ENCODE measurements around the gene STK11. TPM values are rescaled to one million over a fixed set of nuclear protein-coding genes. Genes with fewer than 3 reads are reported as not detected.
A peak's percentile ranks its signal among the peaks of the same experiment; 100 is the strongest.
"Not testable (repeated sequence)": the region's sequence is repeated elsewhere in the genome, so short reads cannot be mapped to it uniquely, and the experiment has no call there.

STK11 gene
- total RNA-seq, 1 donor from 2014 or later = 49.9 TPM

- intact Hi-C loops (cut with DNase I) = no loop called here
- no peak for DNase-seq (ENCODE audit: missing footprints)
Measured at GRCh38 chr19:1199531-1199930, 6.0 kb upstream of the STK11 start.

GRCh38 chr19:1200614-1201013, 5.0 kb upstream of the STK11 start:
- ATAC-seq; DNase-seq (ENCODE audit: missing footprints); intact Hi-C loops (cut with DNase I): not testable (repeated sequence)

More at GRCh38 chr19:1199531-1199930, 6.0 kb upstream of the STK11 start:
- ATAC-seq = no peak

GRCh38 chr19:1206150-1206863, 729 bp downstream of the STK11 start:
- ATAC-seq = no peak
- intact Hi-C loops (cut with DNase I) = no loop called here
- peak; percentile 67 for DNase-seq (ENCODE audit: missing footprints)

GRCh38 chr19:1206864-1207450, 1.4 kb downstream of the STK11 start:
- ATAC-seq (peak; percentile 2), DNase-seq (ENCODE audit: missing footprints) (peak; percentile 86)
- intact Hi-C loops (cut with DNase I) = no loop called here

GRCh38 chr19:1208830-1209229, 3.3 kb downstream of the STK11 start:
- ATAC-seq; intact Hi-C loops (cut with DNase I): not testable (repeated sequence)
- peak; percentile 63 for DNase-seq (ENCODE audit: missing footprints)

GRCh38 chr19:1210227-1210538, 4.6 kb downstream of the STK11 start:
- ATAC-seq (no peak), DNase-seq (ENCODE audit: missing footprints) (peak; percentile 16)
- intact Hi-C loops (cut with DNase I) = no loop called here

GRCh38 chr19:1211494-1212234, 6.1 kb downstream of the STK11 start:
- intact Hi-C loops (cut with DNase I) = no loop called here
- peak; percentile 51 for DNase-seq (ENCODE audit: missing footprints)
- ATAC-seq = no peak

GRCh38 chr19:1213391-1214286, 8.1 kb downstream of the STK11 start:
- ATAC-seq = peak; percentile 42
- intact Hi-C loops (cut with DNase I) = no loop called here
- peak; percentile 87 for DNase-seq (ENCODE audit: missing footprints)

GRCh38 chr19:1214299-1214861, 8.8 kb downstream of the STK11 start:
- DNase-seq (ENCODE audit: missing footprints) (no peak), ATAC-seq (peak; percentile 1)
- intact Hi-C loops (cut with DNase I) = no loop called here

GRCh38 chr19:1214862-1215731, 9.5 kb downstream of the STK11 start:
- intact Hi-C loops (cut with DNase I) = no loop called here
- DNase-seq (ENCODE audit: missing footprints) = peak; percentile 79
- peak; percentile 74 for ATAC-seq

- DNase-seq (ENCODE audit: missing footprints) (no peak), ATAC-seq (no peak)
- intact Hi-C loops (cut with DNase I) = loop anchor here (2.0 kb wide), 1 partner anchor 50 kb away; no protein-coding TSS in a partner anchor
Measured at GRCh38 chr19:1216756-1217155, 11.2 kb downstream of the STK11 start.

- DNase-seq (ENCODE audit: missing footprints) (no peak), ATAC-seq (no peak)
- intact Hi-C loops (cut with DNase I) = loop anchor here (2.0 kb wide), 1 partner anchor 49 kb away; no protein-coding TSS in a partner anchor
Measured at GRCh38 chr19:1217366-1217765, 11.8 kb downstream of the STK11 start.

GRCh38 chr19:1218751-1219567, 13.4 kb downstream of the STK11 start:
- ATAC-seq (no peak), DNase-seq (ENCODE audit: missing footprints) (no peak)
- intact Hi-C loops (cut with DNase I) = no loop called here

- DNase-seq (ENCODE audit: missing footprints) (no peak), ATAC-seq (no peak)
- intact Hi-C loops (cut with DNase I) = no loop called here
Measured at GRCh38 chr19:1219786-1220476, 14.4 kb downstream of the STK11 start.

- DNase-seq (ENCODE audit: missing footprints) (no peak), ATAC-seq (no peak)
- intact Hi-C loops (cut with DNase I) = no loop called here
Measured at GRCh38 chr19:1220477-1220930, 14.9 kb downstream of the STK11 start.
